GM19240 (cell line): ENCODE measurements around the gene IPO7.
"Not testable (repeated sequence)": the region's sequence is repeated elsewhere in the genome, so short reads cannot be mapped to it uniquely, and the experiment has no call there.

Experiments
- DNase-seq: peaks from one replicate; pipeline ENCODE4 v3.0.0; 2011; ENCODE audit warnings: low spot score; ENCODE audit not compliant: insufficient read length

Gene IPO7

DNA sequence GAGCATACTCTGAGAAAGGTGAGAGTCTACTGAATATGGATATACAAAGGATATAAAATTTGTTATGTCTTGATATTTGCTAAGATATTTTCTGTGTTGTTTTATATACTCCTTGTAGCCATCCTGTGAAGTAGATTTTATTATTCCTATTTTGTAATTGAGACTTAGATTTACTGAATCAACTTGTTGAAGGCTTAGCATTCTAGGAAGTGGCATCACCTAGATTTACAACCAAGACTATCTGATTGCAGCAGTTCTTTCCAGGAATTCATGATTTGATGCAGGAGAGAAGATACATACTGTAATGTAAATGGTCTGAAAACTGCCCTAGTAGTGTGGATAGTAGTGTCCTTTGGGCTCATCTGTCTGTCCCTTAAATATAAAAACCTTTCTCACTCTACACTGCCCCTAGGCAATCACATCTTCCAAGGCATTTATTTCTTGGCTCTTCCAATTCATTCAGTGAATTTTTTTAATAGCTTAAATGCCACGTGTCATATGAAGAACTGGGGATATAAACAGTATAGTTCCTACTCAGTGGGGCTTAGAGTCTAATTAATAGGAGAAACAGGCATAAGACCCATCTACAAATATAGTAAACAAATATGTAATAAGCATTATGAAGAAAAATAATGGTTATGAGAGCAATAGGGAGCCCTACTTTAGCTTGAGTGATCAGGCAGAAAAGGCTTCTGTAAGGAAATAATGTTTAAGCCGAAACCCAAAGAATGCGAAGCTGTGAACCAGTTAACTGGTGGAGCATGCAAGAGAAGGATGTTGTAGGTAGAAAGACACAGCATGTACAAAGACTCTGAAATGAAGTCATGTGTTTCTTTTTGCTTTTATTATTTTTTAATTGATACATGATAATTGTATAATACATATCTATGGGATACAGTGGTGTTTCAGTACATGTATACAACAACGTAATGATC, 13.6 kb downstream of the IPO7 start:
- no peak for DNase-seq

- DNase-seq, result no peak
These were observed 15.0 kb downstream of the IPO7 start for GRCh38 chr11:9399466-9399865.

DNA sequence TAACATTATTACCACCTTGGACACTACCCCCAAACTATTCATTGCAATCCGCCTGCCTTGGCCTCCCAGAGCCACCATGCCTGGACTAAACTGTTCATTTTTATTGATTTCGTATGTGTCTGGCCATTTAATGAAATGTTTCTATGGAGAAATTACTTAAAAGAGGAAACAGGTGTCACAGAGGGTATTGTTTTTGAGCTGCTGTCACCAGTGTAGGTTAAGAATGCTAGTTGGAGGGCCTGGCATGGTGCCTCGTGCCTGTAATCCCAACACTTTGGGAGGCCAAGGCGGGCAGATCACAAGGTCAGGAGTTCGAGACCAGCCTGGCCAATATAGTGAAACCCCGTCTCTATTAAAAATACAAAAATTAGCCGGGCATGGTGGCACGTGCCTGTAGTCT, 17.4 kb downstream of the IPO7 start:
- DNase-seq, result not testable (repeated sequence)

- no peak for DNase-seq
These were observed 44.3 kb downstream of the IPO7 start for GRCh38 chr11:9428706-9429105.

DNA sequence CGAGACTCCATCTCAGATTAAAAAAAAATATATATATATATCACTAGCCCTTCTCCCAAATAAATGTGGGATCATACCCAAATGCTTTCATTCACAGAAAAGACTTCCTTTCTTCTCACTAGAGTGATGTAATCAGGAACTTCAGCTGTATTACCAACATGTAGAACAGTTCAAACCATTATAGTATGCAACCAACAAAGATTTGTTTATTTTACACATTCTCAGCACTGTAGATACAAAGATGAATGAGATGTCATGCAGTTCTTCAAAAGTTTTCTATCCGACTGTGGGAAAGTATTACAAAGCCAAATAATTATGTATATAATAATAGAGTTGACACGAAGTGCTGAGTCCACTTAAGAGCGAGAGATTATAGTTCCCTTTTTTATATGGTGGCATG, 54.2 kb downstream of the IPO7 start:
- no peak for DNase-seq

- no peak for DNase-seq
These were observed 61.8 kb downstream of the IPO7 start for GRCh38 chr11:9446230-9446629.

GRCh38 chr11:9448576-9449352, 64.3 kb downstream of the IPO7 start:
- DNase-seq, result no peak

- DNase-seq, result not testable (repeated sequence)
These were observed 67.6 kb downstream of the IPO7 start for GRCh38 chr11:9452023-9452422.

- no peak for DNase-seq
These were observed 71.3 kb downstream of the IPO7 start for GRCh38 chr11:9455722-9456121.

DNA sequence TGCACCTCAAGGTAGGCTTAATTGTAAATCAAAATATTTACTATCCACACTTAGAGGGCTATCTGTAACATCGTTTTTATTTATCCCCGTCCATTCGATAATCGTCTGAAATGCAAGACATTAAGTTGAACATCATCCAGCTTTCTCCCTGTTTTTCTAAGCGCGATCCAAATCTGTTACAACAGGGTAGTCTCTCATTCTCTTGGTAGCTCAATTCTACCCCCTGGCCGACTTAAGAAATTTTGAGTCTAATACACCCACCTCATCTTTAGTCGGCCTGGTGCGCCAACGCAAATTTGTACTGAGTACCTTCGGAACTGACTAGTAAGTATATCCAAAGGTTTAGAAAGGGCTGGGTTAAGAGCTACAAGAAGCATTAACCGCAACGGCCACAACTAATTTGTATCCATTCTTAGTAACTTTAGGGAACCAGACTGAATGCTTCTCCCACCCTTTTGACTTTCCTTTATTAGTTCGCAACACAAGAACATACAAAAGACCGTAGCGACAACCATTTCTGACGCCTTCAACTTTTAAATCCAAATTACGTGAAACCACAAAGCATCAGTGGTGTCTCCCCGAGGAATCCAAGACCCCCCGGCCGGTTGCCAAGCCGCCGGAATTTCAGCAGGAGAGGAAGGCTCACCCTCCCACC, 75.3 kb downstream of the IPO7 start:
- DNase-seq, result no peak

DNA sequence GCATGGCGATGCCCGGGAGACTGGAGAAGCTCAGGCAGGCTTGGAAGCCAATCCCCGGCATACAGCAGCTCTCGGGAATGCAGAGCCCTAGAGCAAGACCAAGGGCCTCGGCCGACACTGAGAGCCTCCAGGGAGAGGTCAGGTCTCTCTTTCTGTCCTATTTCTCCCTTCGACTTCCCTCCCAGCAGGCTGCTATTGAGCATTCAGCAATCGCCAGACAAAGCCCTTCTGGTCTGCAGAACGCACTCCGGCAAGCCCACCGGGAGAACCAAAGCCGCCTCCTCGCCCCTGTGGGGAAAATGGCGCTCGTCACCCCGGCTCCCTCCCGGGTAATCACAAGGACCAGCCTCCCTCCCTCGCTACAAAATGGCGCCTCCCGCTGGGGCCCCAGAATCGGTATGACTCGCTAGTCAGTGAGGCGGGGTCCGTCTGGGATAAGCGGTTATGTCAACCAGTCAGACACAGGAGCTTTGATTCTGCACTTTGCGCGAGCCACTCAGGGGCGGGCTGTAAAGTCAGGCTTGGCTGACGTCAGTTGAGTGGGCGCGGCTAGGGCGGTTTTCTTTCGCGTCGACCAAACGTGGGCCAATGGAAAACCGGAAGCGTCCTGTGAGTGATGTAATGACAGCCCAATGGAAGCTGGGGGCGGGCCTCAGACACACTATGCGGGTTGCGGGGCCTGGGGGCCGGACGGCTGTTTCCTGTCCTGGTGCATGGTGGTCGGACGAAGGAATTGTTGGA, 76.0 kb downstream of the IPO7 start, which contains the start of gene ZNF143:
Gene ZNF143, plus strand, starts transcription at position 691 of the 741 bp plus-strand sequence. CDS start 10,297 bp downstream, outside the sequence.
- peak; percentile 73 for DNase-seq

- DNase-seq, result peak; percentile 57
These were observed 76.8 kb downstream of the IPO7 start for GRCh38 chr11:9461063-9461759.

- DNase-seq, result no peak
These were observed 77.3 kb downstream of the IPO7 start for GRCh38 chr11:9461760-9462134.

- DNase-seq, result no peak
These were observed 77.8 kb downstream of the IPO7 start for GRCh38 chr11:9462172-9462799.

DNA sequence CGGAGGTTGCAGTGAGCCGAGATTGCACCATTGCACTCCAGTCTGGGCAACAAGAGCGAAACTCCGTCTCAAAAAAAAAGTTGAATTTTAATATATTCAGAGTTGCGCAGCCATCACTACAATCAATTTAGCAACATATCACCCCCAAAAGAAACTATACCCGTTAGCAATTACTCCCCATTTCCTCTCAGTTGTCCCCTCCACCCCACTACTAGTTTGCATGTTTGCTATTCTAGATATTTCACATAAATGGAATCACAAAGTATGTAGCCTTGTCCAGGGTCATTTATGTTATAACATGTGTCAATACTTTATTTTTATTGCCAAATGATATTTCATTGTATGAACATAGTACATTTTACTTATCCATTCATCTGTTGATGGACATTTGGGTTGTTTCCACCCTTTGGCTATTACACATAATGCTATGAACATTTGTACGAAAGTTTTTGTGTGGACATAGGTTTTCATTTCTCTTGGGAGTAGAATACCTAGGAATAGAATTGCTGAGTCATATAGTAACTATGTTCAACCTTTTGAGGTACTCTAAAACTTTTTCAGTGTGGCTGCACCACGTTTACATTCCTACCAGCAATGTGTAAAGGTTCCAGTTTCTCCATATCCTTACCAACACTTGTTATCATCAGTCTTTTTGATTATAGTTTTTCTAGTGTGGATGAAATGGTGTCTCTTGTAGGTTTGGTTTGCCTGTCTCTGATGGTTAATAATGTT, 78.5 kb downstream of the IPO7 start:
- DNase-seq, result no peak

DNA sequence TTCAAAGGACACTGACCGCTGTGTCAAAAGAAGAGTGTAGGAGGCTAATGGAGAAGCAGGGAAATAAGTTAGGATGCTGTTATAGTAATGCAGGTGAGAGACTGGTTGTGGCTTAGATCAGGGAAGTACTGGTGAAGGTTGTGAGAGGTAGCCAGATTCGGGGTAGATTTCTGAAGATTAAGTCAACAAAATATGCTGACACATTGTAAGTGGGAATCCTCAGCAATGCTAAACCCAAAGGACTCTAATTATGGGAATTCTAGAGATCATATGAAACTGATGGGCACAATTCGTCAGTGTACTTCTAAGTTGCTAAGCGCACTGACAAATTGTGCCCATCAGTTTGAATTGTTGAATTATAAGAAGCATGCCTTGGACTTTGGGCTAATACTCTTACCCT, 86.3 kb downstream of the IPO7 start:
- no peak for DNase-seq

DNA sequence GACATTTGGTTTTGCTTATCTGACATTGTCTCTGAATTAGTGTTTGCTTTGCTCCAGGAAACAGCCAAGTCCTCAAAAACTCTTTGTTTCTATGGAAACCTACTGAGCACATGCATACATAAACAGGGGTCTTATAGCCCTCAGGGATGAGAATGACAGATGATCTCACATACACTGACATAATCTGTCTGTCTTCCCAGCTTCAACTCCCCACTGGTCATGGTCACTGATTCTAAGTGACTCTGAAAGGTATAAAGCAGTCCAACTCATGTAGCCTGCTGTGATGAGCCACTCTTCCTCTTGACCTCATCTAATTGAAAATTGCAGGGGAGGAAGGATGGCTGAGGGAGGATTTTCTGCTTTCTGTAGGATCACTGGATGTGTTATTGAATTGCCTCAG, 89.0 kb downstream of the IPO7 start:
- no peak for DNase-seq

DNA sequence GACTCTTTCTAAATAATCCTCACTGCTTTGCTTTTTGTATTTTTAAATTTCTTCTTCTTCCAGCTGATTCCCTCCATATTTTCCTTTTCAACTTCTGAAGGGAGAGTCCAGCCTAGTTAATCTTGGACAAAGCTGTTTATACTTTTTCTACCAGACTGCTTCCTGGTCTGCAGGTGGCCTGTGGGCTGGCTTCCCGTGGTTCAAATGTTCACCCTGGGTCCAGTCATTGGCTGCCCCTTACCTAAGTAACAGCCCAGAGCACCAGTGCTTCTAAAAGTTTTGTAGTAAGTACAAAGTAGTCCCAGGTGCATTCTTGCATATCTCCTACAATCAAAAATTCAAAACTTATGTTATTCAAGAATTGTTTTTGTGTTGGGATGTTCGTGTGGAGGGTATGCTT, 95.4 kb downstream of the IPO7 start:
- no peak for DNase-seq

DNA sequence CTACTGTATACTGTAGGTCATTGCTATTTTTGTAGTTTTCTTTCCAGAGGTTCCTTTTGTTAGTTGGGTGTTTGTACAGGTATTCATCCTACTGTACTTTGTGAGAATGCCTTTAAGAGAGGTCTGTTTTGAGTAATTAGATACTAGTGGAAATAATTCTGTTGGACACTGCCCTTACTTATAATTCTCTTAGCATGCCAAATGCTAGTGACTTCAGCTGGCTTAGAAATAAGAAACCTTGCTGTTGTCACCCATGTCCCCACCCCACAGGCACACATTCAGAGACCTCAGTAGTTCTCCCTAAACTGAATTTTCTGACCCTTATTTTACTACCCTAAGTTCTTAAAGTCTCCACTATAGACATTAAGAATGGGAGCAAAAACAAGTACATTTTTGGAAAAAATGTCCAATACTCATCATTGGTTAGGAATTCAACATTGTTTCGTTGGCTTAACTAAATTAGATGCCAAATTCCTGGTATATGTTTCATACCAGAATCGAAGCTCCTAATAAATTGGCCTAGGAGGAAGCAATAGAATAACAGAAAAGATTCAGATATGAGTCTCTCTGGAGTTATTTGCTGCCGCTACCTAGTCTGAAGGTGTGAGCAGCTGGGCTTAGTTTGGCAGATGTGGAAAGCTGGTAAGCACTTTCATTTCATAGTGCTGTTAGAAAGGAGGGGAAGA, 104.8 kb downstream of the IPO7 start:
- no peak for DNase-seq
